ENCODE data around the gene EREG. TPM values are rescaled to one million over a fixed set of nuclear protein-coding genes. Genes with fewer than 3 reads are reported as not detected.

The EREG gene
- total RNA-seq, 1 experiment from 2014 or later = 498 TPM

DNA sequence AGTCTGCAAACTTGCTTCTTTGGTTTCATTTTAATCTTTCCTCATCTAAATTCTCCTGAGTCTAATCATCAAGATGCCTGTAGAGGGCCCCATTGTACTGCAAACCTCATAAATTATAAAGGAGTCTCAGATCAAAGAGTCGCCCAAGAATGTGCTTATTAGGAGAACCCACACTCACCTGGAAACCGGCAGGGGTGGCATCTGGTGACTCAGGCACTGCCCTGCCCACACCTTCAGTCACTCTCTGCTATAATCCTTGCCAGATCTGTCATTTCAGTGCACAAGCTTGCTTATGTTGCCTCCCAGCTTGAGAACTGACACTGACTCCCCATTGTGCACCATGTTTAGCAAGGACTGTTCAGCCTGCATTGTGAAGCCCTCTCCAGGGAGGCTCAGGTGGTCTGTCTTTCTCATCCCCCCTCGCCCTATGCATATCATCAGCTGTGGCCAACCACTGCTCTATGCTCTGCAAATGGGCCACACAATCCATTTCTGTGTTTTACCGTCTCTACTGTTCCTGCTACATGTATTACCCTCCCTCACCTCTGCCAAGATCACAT, 44.3 kb upstream of the EREG start (continued):
- TF ChIP-seq RAD21 (IDR thresholded peaks at IDR 0.05; ENCODE audit: low read depth) (peak; percentile 96), POLR2AphosphoS5 (IDR thresholded peaks at IDR 0.05; ENCODE audit: low read depth, low read length) (peak; percentile 91), SP1 (IDR thresholded peaks at IDR 0.05; ENCODE audit: low read depth) (peak; percentile 92), POLR2A (IDR thresholded peaks at IDR 0.05; ENCODE audit: borderline replicate concordance, extremely low read depth, insufficient read depth, insufficient read length) (no peak), FOSL1 (IDR thresholded peaks at IDR 0.05; ENCODE audit: low read depth) (peak; percentile 86)

- peaks cover 29 to 69% of the 10 kb centered on the region in 2 experiments for H3K4me1 ChIP-seq (ENCODE audit: control insufficient read depth in 1 of 2, insufficient read depth in 2 of 2, low read length in 2 of 2)
- RAD21 ChIA-PET (ENCODE audit: low non-redundant PET in 1 of 2, low total read pairs in 2 of 2, uncharacterized antibody in 2 of 2, unreplicated experiment in 2 of 2) = interaction anchor here in 1 of 2 experiments (1.1 kb wide), 1 partner anchor 352 kb away, joined by 3 read pairs; no protein-coding TSS in a partner anchor
- peaks cover 7% of the 10 kb centered on the region; the same call in 1 of the 2 replicates for H3K79me2 ChIP-seq (ENCODE audit: insufficient read depth, low read length)
- no TSS peak for BruUV-seq (replicated peaks)
- POLR2A ChIA-PET = interaction anchor here (1.0 to 3.5 kb wide), 3 partner anchors 42 to 129 kb away, joined by 3 to 17 read pairs (median 16); partner anchors contain the start of gene EREG
- intact Hi-C loops (cut with micrococcal nuclease) = loop anchor here (5.0 to 10.0 kb wide), 2 partner anchors 470 to 962 kb away; partner anchors contain the start of gene BTC
- TF ChIP-seq POLR2AphosphoS5 (IDR thresholded peaks at IDR 0.05; ENCODE audit: low read depth, low read length) = no peak
- TF ChIP-seq CTCF (IDR thresholded peaks at IDR 0.05 in 2 of 3, conservative IDR thresholded peaks at IDR 0.05 in 1 of 3; ENCODE audit: borderline replicate concordance in 1 of 3, insufficient read depth in 1 of 3, low read depth in 2 of 3, low read length in 2 of 3) = no peak
- TF ChIP-seq SP1 (IDR thresholded peaks at IDR 0.05; ENCODE audit: low read depth) = no peak
- TF ChIP-seq ZNF274 (IDR thresholded peaks at IDR 0.05; ENCODE audit: low read depth, low read length) = no peak
- no peak for TF ChIP-seq POLR2A (IDR thresholded peaks at IDR 0.05; ENCODE audit: borderline replicate concordance, extremely low read depth, insufficient read depth, insufficient read length)
- TF ChIP-seq FOSL1 (IDR thresholded peaks at IDR 0.05; ENCODE audit: low read depth) = no peak
- no peak for TF ChIP-seq ZFX (IDR thresholded peaks at IDR 0.05)
- TF ChIP-seq JUND (IDR thresholded peaks at IDR 0.05) = no peak
- TF ChIP-seq EZH2phosphoT487 (IDR thresholded peaks at IDR 0.05; ENCODE audit: borderline replicate concordance) = no peak
- no peak for TF ChIP-seq SIN3A (IDR thresholded peaks at IDR 0.05; ENCODE audit: low read depth)
- no peak for TF ChIP-seq SRF (IDR thresholded peaks at IDR 0.05; ENCODE audit: low read depth)
- no peak for TF ChIP-seq EGR1 (IDR thresholded peaks at IDR 0.05; ENCODE audit: low read depth)
- H2AFZ ChIP-seq (ENCODE audit: low read depth, low read length, poor library complexity, severe bottlenecking) = no peak overlapping the region
- no peak overlapping the region for H3K4me2 ChIP-seq (ENCODE audit: low read length)
- H3K9ac ChIP-seq (ENCODE audit: low read length) = no peak overlapping the region
- no peaks in the 10 kb centered on the region; the same call in 1 of the 2 replicates for H3K9me2 ChIP-seq (ENCODE audit: insufficient read depth)
- no peaks in the 10 kb centered on the region for H4K20me1 ChIP-seq (ENCODE audit: insufficient read depth)
- H3K36me3 ChIP-seq (ENCODE audit: control insufficient read depth in 1 of 2, insufficient read depth in 2 of 2, low read length in 2 of 2) = no peaks in the 10 kb centered on the region; a peak in 1 of 4 replicates
- no peak overlapping the region for H3K4me3 ChIP-seq (replicated peaks in 1 of 2; ENCODE audit: low read depth in 1 of 2, low read length in 2 of 2)
- peak overlapping the region; percentile 58; the same call in 1 of the 2 replicates for H3K27ac ChIP-seq (ENCODE audit: low read depth, low read length)
- H3K9me3 ChIP-seq (ENCODE audit: control insufficient read depth in 1 of 2, insufficient read depth in 1 of 2, low read depth in 1 of 2, low read length in 2 of 2) = no peaks in the 10 kb centered on the region
- CTCF ChIA-PET = interaction anchor here (1.7 to 3.3 kb wide), 4 partner anchors 10 to 352 kb away, joined by 4 to 42 read pairs (median 12); no protein-coding TSS in a partner anchor
- no peaks in the 10 kb centered on the region for H3K27me3 ChIP-seq (ENCODE audit: insufficient read depth, low read length)
- DNase-seq (ENCODE audit: low read depth, low spot score) (no peak), ATAC-seq (no peak)
These were observed 42.6 kb upstream of the EREG start for GRCh38 chr4:74322301-74322700.

All from HCT116 (cell line).